Measurements from ENCODE around the gene GAGE12G.
"Not testable (repeated sequence)": the region's sequence is repeated elsewhere in the genome, so short reads cannot be mapped to it uniquely, and the experiment has no call there.

The GAGE12G gene

DNA sequence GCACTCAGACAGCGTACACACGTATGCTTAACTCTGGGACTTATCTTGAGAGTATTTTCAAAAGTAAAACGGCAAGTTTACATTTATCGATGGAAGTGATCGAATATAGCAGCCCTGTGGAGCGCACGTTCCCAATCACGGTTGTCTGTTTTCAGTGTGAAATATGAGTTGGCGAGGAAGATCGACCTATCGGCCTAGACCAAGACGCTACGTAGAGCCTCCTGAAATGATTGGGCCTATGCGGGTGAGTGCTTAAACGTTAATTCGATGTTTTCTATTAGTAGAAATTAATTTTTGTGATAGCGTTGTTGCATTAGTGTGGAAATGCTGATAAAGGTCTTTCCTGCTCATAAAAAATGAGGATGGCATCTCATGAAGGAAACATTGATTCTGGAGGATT is 20.3 kb downstream of the GAGE12G start:
- not testable (repeated sequence) for H3K27me3 ChIP-seq (ENCODE audit: control insufficient read depth, insufficient read depth, low read length, poor library complexity, severe bottlenecking); H3K4me1 ChIP-seq (ENCODE audit: control insufficient read depth, insufficient read depth, low read length); H3K27ac ChIP-seq (ENCODE audit: insufficient read depth, low read depth, low read length, poor library complexity, severe bottlenecking); H3K36me3 ChIP-seq (ENCODE audit: control insufficient read depth, insufficient read depth, low read length); H3K9me3 ChIP-seq (ENCODE audit: control insufficient read depth, low read length); H3K4me3 ChIP-seq (ENCODE audit: insufficient read depth, low read depth, low read length)
- 98% methylated on average over 7 to 14 of the region's 17 CpGs for WGBS, 2 experiments

DNA sequence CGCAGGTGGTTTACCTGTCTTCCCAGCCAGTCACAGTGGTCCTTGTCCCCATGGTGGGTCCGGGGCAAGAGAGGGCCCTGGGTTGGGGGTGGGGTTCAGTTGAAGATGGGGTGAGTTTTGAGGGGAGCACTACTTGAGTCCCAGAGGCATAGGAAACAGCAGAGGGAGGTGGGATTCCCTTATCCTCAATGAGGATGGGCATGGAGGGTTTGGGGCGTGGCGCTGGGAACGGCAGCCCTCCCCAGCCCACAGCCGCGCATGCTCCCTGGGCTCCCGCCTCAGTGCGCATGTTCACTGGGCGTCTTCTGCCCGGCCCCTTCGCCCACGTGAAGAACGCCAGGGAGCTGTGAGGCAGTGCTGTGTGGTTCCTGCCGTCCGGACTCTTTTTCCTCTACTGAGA is 28.5 kb downstream of the GAGE12G start, which contains the start of gene GAGE1:
GAGE1 (plus strand) TSS at position 301 of the 400 bp plus-strand sequence. CDS start 1,155 bp downstream, outside the sequence.
- H3K4me1 ChIP-seq (ENCODE audit: control insufficient read depth, insufficient read depth, low read length); H3K4me3 ChIP-seq (ENCODE audit: insufficient read depth, low read depth, low read length); H3K27me3 ChIP-seq (ENCODE audit: control insufficient read depth, insufficient read depth, low read length, poor library complexity, severe bottlenecking); H3K27ac ChIP-seq (ENCODE audit: insufficient read depth, low read depth, low read length, poor library complexity, severe bottlenecking); H3K36me3 ChIP-seq (ENCODE audit: control insufficient read depth, insufficient read depth, low read length); H3K9me3 ChIP-seq (ENCODE audit: control insufficient read depth, low read length): not testable (repeated sequence)
- WGBS, 2 experiments = no CpG with 5 or more reads among the region's 16 CpGs

DNA sequence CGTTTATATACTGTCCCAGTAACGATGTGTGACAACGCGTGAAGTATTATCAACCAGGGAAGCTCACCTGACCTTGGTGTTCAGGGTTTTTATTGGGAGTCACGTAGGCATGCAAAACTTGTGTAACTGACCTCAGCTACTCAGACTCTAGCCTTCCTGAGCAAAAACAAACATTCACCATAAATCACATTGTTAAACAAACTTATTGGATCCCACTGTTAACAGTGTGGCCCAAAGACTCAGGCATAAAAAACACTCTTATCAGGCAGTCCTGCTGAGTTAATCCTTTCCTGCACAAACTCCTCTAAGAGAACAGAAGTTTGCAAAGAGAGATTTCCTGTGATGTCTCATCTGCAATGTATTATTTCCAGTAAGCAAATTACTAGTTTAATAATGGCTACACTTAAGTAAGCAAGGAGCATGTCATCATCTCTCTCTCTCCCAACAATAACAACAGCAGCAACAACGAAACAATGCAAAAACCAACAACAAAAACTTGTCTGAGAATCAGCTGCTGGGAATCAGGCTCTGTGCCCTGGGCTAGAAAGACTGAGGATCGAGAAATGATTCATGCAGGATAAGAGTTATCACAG is 40.6 kb downstream of the GAGE12G start:
- 91 to 93% methylated on average over 7 of the region's 7 CpGs for WGBS, 2 experiments
- H3K9me3 ChIP-seq (ENCODE audit: control insufficient read depth, low read length) = no peaks in the 10 kb centered on the region
- H3K4me1 ChIP-seq (ENCODE audit: control insufficient read depth, insufficient read depth, low read length) = no peaks in the 10 kb centered on the region
- no peaks in the 10 kb centered on the region for H3K36me3 ChIP-seq (ENCODE audit: control insufficient read depth, insufficient read depth, low read length)
- no peaks in the 10 kb centered on the region for H3K27me3 ChIP-seq (ENCODE audit: control insufficient read depth, insufficient read depth, low read length, poor library complexity, severe bottlenecking)
- H3K4me3 ChIP-seq (ENCODE audit: insufficient read depth, low read depth, low read length) = no peak overlapping the region
- H3K27ac ChIP-seq (ENCODE audit: insufficient read depth, low read depth, low read length, poor library complexity, severe bottlenecking) = no peak overlapping the region

DNA sequence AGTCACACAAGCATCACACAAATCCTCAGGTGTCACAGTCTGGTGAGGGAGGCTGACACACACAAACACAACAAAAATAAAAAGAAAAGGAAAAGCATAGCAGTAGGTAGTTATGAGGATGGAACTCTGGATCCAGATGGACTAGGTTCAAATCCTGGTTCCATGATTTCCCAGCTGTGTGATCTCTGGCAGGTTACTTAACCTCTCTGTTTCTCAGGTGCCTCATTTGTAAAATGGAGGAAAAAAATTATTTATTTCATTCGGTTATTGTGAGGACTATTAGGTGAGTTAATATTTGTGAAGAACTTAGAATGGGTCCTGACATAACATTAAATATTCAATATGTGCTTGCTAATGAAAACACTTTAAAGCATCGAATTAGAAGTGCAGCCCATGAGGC is 48.4 kb downstream of the GAGE12G start:
- H3K9me3 ChIP-seq (ENCODE audit: control insufficient read depth, low read length) = no peaks in the 10 kb centered on the region
- no peak overlapping the region for H3K27ac ChIP-seq (ENCODE audit: insufficient read depth, low read depth, low read length, poor library complexity, severe bottlenecking)
- WGBS, 2 experiments = 80 to 100% methylated on average over 1 to 2 of the region's 2 CpGs
- no peaks in the 10 kb centered on the region for H3K4me1 ChIP-seq (ENCODE audit: control insufficient read depth, insufficient read depth, low read length)
- H3K4me3 ChIP-seq (ENCODE audit: insufficient read depth, low read depth, low read length) = no peak overlapping the region
- H3K36me3 ChIP-seq (ENCODE audit: control insufficient read depth, insufficient read depth, low read length) = no peaks in the 10 kb centered on the region
- no peaks in the 10 kb centered on the region for H3K27me3 ChIP-seq (ENCODE audit: control insufficient read depth, insufficient read depth, low read length, poor library complexity, severe bottlenecking)

All from ectodermal cell (in vitro differentiated cells).